GM23338 (cell line): ENCODE measurements around the gene KLHL5. TPM values are rescaled to one million over a fixed set of nuclear protein-coding genes. Genes with fewer than 3 reads are reported as not detected.
A peak's percentile ranks its signal among the peaks of the same experiment; 100 is the strongest.

Experiments
- ATAC-seq: fragments of 200-7000 bp; cut with Tn5 transposase; 3 replicates; pipeline ENCODE4 v1.9.1; 2020
- DNase-seq: peaks from one replicate; pipeline ENCODE4 v3.0.0-alpha.2; 2015; ENCODE audit warnings: low spot score
- H2AFZ ChIP-seq: fragments of 200-600 bp; sonication (generic); 2 replicates; pipeline ENCODE4 v1.8.0; 2016; ENCODE audit warnings: antibody characterized with exemption, mild to moderate bottlenecking, moderate library complexity
- H3F3A ChIP-seq: fragments of 200-600 bp; sonication (generic); replicated peaks from 2 replicates; pipeline ENCODE4 v1.8.0; 2017; ENCODE audit warnings: antibody characterized with exemption, mixed run types, low read depth
- H3K27ac ChIP-seq: fragments of 200-600 bp; sonication (generic); 2 replicates; pipeline ENCODE4 v1.6.1; 2016; ENCODE audit warnings: low read depth
- H3K27me3 ChIP-seq: fragments of 200-600 bp; sonication (generic); 2 replicates; pipeline ENCODE4 v1.8.0; 2016; ENCODE audit warnings: mild to moderate bottlenecking, mixed run types, moderate library complexity; ENCODE audit not compliant: insufficient read depth
- H3K36me3 ChIP-seq: fragments of 200-600 bp; sonication (generic); 2 replicates; pipeline ENCODE4 v1.8.0; 2016; ENCODE audit warnings: mild to moderate bottlenecking; ENCODE audit not compliant: insufficient read depth
- H3K4me1 ChIP-seq: fragments of 200-600 bp; sonication (generic); 2 replicates; pipeline ENCODE4 v1.8.0; 2016; ENCODE audit warnings: mild to moderate bottlenecking, moderate library complexity; ENCODE audit not compliant: insufficient read depth
- H3K4me2 ChIP-seq: fragments of 200-600 bp; sonication (generic); 2 replicates; pipeline ENCODE4 v1.7.1; 2017; ENCODE audit warnings: mixed run types
- H3K4me3 ChIP-seq: fragments of 200-600 bp; sonication (generic); 2 replicates; pipeline ENCODE4 v1.6.1; 2016; ENCODE audit warnings: mixed run types
- H3K79me2 ChIP-seq: fragments of 200-600 bp; sonication (generic); replicated peaks from 2 replicates; pipeline ENCODE4 v1.8.0; 2017; ENCODE audit warnings: mild to moderate bottlenecking; ENCODE audit not compliant: insufficient read depth
- H3K9me2 ChIP-seq: fragments of 200-600 bp; sonication (generic); 2 replicates; pipeline ENCODE4 v1.8.0; 2017; ENCODE audit not compliant: insufficient read depth
- H4K20me1 ChIP-seq: fragments of 200-600 bp; sonication (generic); replicated peaks from 2 replicates; pipeline ENCODE4 v1.8.0; 2017; ENCODE audit warnings: mild to moderate bottlenecking; ENCODE audit not compliant: insufficient read depth
- H3K27ac Mint-ChIP-seq: 2 replicates; pipeline ENCODE4 v1.8.0; 2020; ENCODE audit warnings: inconsistent platforms, mild to moderate bottlenecking, moderate library complexity, mixed read lengths
- H3K27me3 Mint-ChIP-seq: 3 replicates; pipeline ENCODE4 v1.8.0; 2022; ENCODE audit warnings: low read depth, mild to moderate bottlenecking, moderate library complexity, mixed read lengths, inconsistent platforms; ENCODE audit not compliant: insufficient read depth, poor library complexity
- H3K36me3 Mint-ChIP-seq: 3 replicates; pipeline ENCODE4 v1.8.0; 2021; ENCODE audit warnings: low read depth, mild to moderate bottlenecking, inconsistent platforms, moderate library complexity, mixed read lengths
- H3K4me1 Mint-ChIP-seq: 3 replicates; pipeline ENCODE4 v1.8.0; 2020; ENCODE audit warnings: mild to moderate bottlenecking, inconsistent platforms, mixed read lengths
- H3K4me3 Mint-ChIP-seq: 3 replicates; pipeline ENCODE4 v1.8.0; 2021; ENCODE audit warnings: moderate library complexity, mild to moderate bottlenecking, inconsistent platforms, mixed read lengths
- H3K9me3 Mint-ChIP-seq: 3 replicates; pipeline ENCODE4 v1.8.0; 2020; ENCODE audit warnings: moderate library complexity, mild to moderate bottlenecking, inconsistent platforms, mixed read lengths
- CREB1 ChIP-seq: fragments of 250-450 bp; sonication (Bioruptor Pico); IDR thresholded peaks from 2 replicates; pipeline ENCODE4 v1.5.0; 2020; ENCODE audit warnings: low read depth, mild to moderate bottlenecking, moderate library complexity
- CTCF ChIP-seq, 2 experiments: fragments of 200-600 bp in 1 of 2; sonication (generic) in 1 of 2; conservative IDR thresholded peaks; 2 replicates each; pipeline versions ENCODE4 v1.5.1 to v1.6.1; 2016 to 2017; ENCODE audit warnings: antibody characterized with exemption in 2 of 2, low read depth in 2 of 2, mild to moderate bottlenecking in 2 of 2, moderate library complexity in 1 of 2
- ETS1 ChIP-seq: IDR thresholded peaks from 2 replicates; pipeline ENCODE4 v1.6.1; 2016; ENCODE audit warnings: antibody characterized with exemption
- EZH2 ChIP-seq: fragments of 200-600 bp; sonication (generic); IDR thresholded peaks from one replicate; pipeline ENCODE4 v1.8.0; 2017; ENCODE audit warnings: antibody characterized with exemption, mild to moderate bottlenecking, low read depth; ENCODE audit not compliant: unreplicated experiment
- EZH2phosphoT487 ChIP-seq: fragments of 200-600 bp; sonication (generic); IDR thresholded peaks from one replicate; pipeline ENCODE4 v1.8.1; 2018; ENCODE audit warnings: antibody characterized with exemption; ENCODE audit not compliant: unreplicated experiment
- JUNB ChIP-seq: IDR thresholded peaks from one replicate; pipeline ENCODE4 v1.6.1; 2016; ENCODE audit warnings: antibody characterized with exemption; ENCODE audit not compliant: unreplicated experiment
- NANOG ChIP-seq: IDR thresholded peaks from 2 replicates; pipeline ENCODE4 v1.6.1; 2016; ENCODE audit warnings: antibody characterized with exemption, borderline replicate concordance
- POLR2AphosphoS5 ChIP-seq: IDR thresholded peaks from 2 replicates; pipeline ENCODE4 v1.6.1; 2016; ENCODE audit warnings: antibody characterized with exemption, low read depth
- REST ChIP-seq: IDR thresholded peaks from one replicate; pipeline ENCODE4 v1.6.1; 2018; ENCODE audit warnings: antibody characterized with exemption; ENCODE audit not compliant: unreplicated experiment
- STAT1 ChIP-seq: IDR thresholded peaks from one replicate; pipeline ENCODE4 v1.6.1; 2016; ENCODE audit warnings: antibody characterized with exemption; ENCODE audit not compliant: unreplicated experiment
- ZNF331 ChIP-seq: fragments of 250-450 bp; sonication (Bioruptor Pico); IDR thresholded peaks from 2 replicates; pipeline ENCODE4 v1.5.0; 2020; ENCODE audit warnings: low read depth, mild to moderate bottlenecking, moderate library complexity
- ZNF462 ChIP-seq: fragments of 250-450 bp; sonication (Bioruptor Pico); IDR thresholded peaks from 2 replicates; pipeline ENCODE4 v1.5.0; 2020; ENCODE audit warnings: mild to moderate bottlenecking, moderate library complexity
- polyA plus RNA-seq: library from polyadenylated mRNA; unstranded; fragments of >200 nt; fragmentation: Nextera tagmentation; extraction: Ambion mirVana; gene quantifications from 2 replicates; pipeline ENCODE4 v1.2.1, GENCODE V29; 2016
- total RNA-seq: library from RNA; depleted of rRNA; stranded (reverse); fragments of >200 nt; shearing (Covaris generic); gene quantifications from 2 replicates; pipeline ENCODE4 v1.2.3, GENCODE V29; 2014

Gene KLHL5
- total and polyA plus RNA-seq, 2 experiments from 2014 or later: 9.4 to 24.5 TPM

GRCh38 chr4:39024311-39024865 lies 37.6 kb upstream of the KLHL5 start (continued):
- TF ChIP-seq CREB1 (CRISPR knock-in tag): no peak

GRCh38 chr4:39025552-39026085 lies 36.4 kb upstream of the KLHL5 start:
- Mint-ChIP-seq H3K9me3 (no peaks in the 10 kb centered on the region), H3K36me3 (no peaks in the 10 kb centered on the region), H3K4me3 (no peak overlapping the region), H3K27ac (peak overlapping the region; percentile 85; the same call in 1 of the 2 replicates), H3K27me3 (peaks cover 1% of the 10 kb centered on the region), H3K4me1 (no peaks in the 10 kb centered on the region)
- no peak overlapping the region for H3K4me2 ChIP-seq
- no peak for ATAC-seq
- no peaks in the 10 kb centered on the region for H3K36me3 ChIP-seq
- no peak for DNase-seq
- no peaks in the 10 kb centered on the region for H3K4me1 ChIP-seq
- peak overlapping the region; percentile 47; the same call in 1 of the 2 replicates for H2AFZ ChIP-seq
- H3K9me2 ChIP-seq: 0 out of 2 replicates have a peak, but pooled peaks cover 2% of the 10 kb centered on the region
- H4K20me1 ChIP-seq: no peaks in the 10 kb centered on the region
- H3K27ac ChIP-seq: no peak overlapping the region
- H3K4me3 ChIP-seq: no peak overlapping the region
- H3K27me3 ChIP-seq: no peaks in the 10 kb centered on the region
- H3F3A ChIP-seq: no peaks in the 10 kb centered on the region
- H3K79me2 ChIP-seq: no peaks in the 10 kb centered on the region
- TF ChIP-seq REST: no peak
- TF ChIP-seq JUNB: no peak
- TF ChIP-seq ETS1: no peak
- no peak for TF ChIP-seq ZNF331
- TF ChIP-seq STAT1: no peak
- no peak for TF ChIP-seq POLR2AphosphoS5
- TF ChIP-seq EZH2: no peak
- no peak for TF ChIP-seq CREB1 (CRISPR knock-in tag)
- no peak for TF ChIP-seq NANOG
- no peak for TF ChIP-seq ZNF462 (CRISPR knock-in tag)
- no peak for TF ChIP-seq CTCF (conservative IDR thresholded peaks at IDR 0.05; ENCODE audit: low read depth in 2 of 2)
- no peak for TF ChIP-seq EZH2phosphoT487
